CD1c-positive myeloid dendritic cell (primary cell): ENCODE results near the gene FLT3.
A peak's percentile ranks its signal among the peaks of the same experiment; 100 is the strongest.
"Not testable (repeated sequence)": the region's sequence is repeated elsewhere in the genome, so short reads cannot be mapped to it uniquely, and the experiment has no call there.

Experiments
- DNase-seq: peaks from one replicate; pipeline ENCODE4 v3.0.0-alpha.2; 2016; ENCODE audit errors: extremely low spot score

FLT3 gene

DNA sequence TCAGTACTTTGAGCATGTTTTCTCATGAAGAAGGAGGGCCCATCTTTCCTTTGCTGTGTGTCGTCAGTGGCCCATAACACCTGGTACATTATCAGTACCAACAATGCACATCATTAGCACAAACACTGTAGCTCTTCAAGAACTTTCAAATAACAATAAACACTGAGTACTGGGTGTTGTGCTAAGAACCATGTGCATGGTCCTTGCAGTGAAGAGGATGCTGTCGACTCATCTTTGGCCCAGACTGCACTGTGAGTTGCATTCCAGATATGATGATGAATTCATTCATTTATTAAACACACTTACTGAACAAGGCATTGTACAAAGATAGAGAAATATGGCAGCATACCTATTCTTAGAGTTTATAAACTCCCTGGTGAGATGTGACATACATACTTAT is 55.8 kb downstream of the FLT3 start:
- DNase-seq, result no peak

DNA sequence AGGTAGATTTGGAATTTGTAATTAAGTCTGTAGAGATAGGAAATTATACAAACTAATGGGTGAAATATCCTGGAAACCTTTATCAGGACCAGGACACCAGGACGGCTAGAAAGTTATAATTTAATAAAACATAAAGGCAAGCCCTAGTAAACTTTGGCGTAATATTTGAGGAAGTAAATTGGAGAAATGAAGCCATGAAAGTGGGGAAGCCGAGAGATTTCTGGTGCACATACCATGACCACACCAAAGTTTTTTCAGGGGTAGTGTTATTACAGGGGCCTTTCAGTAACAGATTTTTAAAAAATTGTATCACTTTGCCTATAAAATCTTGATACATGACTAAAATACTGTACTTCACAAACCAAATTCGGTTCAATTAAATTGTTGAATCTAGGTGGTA is 57.2 kb downstream of the FLT3 start:
- DNase-seq, result peak; percentile 75

DNA sequence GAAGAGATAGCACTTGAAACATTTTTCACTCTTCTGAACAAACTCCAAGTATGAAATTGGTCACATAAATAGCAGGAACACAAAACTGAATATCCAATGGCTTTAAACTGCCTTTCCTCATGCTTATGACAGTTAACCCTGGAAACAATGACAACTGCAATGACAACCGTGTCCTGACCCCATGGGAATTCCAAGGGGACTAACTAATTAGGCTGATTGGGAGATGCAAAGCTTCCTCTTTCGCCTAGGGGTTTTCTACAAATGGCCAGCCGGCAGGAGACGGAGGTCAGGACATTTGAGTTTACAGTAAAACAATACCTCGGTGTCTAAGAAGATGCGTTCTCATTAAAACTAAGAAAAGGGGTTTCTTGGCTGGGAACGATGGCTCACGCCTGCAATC is 58.9 kb downstream of the FLT3 start:
- DNase-seq, result no peak

DNA sequence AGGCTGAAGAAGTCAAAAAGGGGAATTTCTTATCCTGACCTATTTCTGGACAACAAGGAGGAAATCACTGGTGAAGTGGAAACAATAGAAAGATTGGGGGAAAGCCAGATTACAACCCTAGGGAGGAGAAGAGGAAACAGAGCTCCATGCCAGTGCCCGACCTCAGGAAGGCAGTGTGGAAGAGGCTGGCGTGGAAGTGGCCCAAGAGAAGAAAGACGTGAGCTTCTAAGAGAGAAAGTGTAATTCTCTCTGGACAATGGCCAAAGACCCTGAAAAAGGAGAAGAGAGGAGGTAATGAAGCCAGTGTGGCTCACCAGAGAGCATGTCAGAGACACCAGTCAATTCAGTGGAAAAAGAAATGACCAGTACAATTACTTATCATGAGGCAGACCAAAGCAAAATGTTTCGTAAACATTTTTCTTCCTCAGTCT is 59.3 kb downstream of the FLT3 start:
- peak; percentile 47 for DNase-seq

DNA sequence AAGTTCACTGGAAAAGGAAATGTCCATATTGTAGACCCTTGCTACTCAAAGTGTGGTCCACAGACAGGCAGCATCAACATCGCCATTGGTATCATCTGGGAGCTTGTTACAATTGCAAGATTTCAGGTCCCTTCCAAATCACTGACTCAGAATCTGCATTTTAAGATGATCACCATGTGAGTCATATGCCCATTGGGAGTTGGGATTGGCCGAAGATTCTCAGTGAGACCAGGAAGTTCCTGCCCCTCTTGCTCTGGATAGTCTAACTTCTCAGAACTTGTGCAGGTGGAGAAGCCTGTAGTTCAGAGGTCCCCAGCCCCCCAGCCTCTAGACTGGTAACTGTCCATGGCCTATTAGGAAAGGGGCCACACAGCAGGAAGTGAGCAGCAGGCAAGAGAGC is 63.0 kb downstream of the FLT3 start:
- DNase-seq, result peak; percentile 71

DNA sequence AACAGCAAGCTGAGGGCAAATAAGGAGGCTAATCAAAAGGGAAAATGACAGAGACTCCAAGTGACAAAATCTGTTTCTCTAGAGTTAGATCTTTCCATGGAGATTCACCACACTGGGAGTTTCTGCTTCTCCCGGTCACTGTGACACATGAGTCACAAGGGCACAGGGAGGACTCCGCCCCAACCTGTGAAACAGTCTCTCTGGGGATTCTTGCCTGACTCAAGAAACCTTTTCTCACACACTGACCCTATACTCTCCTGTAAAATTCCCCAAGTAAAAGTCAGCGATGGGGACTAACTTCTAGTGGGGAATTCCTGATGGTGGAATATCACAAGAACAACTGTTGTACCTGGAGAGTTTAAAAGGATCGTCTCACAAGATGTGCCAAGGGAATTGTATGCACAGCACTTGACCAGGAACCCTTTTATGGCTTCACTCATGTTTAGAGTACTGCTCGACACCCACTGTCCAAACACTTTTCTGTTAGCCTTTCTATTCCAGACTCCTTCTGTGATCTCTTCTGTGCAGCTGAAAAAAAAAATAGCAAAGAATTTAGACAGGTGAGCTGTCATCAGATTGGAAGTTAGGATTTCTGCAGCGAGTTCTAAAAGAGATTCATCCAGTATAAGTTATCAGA is 65.1 kb downstream of the FLT3 start:
- DNase-seq, result peak; percentile 47

DNA sequence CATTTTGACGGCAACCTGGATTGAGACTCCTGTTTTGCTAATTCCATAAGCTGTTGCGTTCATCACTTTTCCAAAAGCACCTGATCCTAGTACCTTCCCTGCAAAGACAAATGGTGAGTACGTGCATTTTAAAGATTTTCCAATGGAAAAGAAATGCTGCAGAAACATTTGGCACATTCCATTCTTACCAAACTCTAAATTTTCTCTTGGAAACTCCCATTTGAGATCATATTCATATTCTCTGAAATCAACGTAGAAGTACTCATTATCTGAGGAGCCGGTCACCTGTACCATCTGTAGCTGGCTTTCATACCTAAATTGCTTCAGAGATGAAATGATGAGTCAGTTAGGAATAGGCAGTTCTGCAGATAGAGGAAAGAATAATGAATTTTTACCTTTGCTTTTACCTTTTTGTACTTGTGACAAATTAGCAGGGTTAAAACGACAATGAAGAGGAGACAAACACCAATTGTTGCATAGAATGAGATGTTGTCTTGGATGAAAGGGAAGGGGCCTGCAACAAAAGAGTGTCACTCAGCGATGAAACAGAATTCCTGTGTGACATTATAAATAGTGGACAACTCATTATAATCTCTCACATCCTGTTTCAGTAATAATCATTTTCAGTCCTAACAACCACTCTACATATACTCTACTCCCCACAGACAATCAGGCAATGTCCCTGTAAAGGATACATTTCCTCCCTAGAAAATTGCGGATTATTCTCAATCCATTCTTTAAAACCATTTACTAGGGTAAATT is 66.3 kb downstream of the FLT3 start:
- DNase-seq, result no peak

DNA sequence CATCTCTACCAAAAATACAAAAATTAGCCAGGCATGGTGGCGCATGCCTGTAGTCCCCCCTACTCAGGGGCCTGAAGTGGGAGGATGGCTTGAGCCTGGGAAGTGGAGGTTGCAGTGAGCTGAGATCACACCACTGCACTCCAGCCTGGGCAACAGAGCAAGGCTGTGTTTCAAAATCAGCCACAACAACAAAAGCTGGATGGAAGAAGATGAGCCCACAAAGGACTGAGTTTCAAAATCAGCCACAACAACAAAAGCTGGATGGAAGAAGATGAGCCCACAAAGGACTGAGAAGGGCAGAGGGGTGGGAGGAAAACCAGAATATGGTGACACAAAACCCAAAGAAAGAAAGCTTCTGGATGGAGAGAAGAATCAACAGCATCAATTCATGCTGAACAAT is 67.9 kb downstream of the FLT3 start:
- DNase-seq, result not testable (repeated sequence)

DNA sequence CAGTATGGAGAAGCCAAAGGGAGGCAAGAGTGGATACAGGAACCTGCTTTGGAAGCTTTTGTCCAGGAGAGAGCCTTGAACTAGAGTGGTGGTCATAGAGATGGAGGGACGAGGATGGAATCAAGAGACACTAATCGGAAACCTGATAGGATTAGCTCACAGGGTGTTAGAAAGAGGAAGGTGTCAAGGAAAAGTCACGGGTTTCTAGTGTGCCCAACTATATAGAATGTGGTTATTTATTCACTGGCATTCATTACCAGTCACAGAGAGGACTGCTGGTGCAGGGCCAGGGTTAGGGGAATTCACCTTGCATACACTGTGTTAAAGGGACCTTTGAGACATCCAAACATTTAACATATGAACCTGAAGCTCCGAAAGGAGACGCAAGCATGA is 68.5 kb downstream of the FLT3 start:
- peak; percentile 73 for DNase-seq

DNA sequence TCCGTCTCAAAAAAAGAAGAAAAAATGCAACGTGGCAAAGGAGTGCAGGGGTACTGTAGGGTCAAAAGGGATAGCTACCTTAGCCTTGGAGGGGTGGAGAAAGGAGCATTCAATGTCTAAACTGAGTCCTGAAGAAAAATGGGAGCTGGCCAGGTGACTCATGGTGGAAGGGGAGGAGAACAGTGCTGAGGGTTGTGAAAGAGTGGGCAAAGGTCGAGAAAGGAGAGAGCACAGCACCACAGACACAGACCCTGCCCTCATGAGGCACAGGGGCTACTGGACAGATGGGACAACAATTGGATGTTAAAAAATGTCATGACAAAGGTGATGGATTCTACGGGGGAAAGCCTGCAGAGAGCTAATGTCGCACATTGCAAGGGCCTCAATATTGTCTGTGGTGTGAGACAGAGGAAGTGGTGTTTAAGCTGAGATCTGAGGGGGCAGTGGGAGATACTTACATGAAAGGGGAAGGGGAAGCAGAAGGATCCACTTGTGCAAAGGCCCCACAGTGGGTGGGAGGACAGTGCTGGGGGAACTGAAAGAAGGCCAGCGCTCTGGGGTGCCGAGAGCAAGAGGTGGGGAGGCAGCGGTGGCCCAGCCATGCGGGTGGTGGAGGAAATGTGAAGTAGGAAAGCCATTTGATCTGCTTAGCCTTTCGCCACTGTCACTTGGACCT is 69.0 kb downstream of the FLT3 start:
- DNase-seq, result peak; percentile 94

DNA sequence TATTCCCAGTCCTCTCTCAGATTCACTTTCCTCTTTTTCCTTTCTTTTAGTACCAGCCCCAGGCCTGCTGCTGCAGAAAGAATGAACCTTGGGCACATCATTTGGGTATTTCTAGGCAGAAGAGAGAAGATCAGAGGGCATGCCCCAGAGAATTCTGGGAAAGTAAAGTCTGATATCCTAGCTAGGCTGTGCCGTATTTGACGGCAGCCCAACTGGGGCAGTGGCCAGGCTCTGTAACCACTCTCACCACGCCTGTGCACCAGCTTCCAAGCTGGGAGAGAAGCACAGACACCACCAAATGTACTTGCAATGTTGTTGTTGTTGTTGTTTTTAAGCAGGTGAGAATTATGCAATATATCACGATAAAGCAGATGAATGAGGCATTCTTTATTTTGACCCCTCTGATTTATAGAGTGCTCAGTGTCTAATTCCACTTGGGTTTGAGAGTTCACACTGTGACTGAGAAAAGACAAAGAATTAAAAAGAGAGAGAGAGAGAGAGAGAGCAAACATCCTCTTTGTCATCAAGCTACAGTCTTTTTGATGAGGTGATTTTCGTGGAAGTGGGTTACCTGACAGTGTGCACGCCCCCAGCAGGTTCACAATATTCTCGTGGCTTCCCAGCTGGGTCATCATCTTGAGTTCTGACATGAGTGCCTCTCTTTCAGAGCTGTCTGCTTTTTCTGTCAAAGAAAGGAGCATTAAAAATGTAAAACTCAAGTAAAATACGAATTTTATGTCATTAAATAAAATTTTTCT is 72.6 kb downstream of the FLT3 start:
- DNase-seq, result no peak

DNA sequence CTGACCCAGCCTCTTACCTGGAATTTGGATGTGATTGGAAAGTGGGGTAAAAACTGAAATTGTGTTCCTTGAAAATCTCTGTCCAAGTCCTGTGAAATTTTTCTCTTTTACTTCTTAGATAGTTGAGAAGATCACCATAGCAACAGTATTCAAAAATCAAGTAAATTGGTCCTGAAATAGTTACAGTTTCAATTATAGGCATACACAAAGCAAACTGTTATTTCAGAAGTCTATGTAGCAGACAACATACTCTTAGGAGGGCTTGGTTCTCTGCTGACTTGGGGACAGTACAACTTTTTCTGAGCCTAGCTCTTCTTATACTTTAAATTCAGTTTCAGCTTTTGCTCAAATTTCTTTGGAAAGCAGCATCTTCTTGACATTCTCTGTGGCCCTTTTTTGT is 73.3 kb downstream of the FLT3 start:
- no peak for DNase-seq

DNA sequence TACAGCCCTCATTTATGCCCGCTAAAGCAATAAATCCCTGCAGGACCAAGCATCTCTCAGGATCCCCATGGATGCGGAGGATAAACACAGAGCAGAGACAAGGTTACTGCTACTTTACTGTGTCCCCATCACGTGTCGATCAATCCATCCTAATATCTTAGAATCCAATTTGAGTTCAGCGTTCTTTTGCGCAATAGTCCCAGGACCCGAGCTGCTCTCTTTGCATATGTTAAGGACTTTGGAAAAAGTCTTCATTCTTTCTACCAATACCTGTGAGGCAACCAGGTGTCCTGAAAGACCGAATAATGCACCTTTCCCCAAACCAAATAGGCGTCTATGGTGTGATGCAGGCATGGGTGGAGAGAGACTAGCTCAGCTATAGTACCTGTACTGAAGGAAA is 73.9 kb downstream of the FLT3 start:
- DNase-seq, result no peak

DNA sequence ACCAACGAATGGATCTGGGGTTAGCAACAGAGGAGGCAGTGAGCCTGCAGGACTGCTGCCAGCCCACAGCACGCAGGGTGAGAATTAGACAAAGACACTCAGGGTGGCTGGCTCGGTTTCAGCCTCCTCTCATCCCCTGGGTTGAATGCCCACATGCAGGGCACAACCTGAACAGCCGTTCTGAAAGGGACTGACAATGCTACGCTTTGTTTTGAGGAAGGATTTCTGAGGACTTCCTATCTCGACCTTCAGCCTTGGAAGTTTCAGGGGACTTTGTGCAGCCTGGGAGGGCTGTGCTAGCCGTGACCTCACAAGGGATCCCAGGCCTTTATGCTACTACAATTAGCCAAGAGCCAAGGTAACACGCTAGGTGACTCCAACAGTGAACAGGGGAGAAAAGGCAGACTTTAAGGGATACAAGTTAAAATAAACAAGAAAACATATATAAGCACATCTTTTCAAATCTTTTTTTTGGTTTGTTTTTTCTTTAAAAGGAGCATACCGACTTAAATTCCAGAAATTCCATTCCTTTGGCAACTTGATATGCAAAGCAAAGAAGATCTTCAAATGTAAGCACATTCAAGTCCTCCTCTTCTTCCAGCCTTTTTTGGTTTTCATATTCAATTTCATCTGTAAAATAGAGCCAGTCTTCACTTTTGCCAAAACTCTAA is 77.4 kb downstream of the FLT3 start:
- DNase-seq, result no peak

DNA sequence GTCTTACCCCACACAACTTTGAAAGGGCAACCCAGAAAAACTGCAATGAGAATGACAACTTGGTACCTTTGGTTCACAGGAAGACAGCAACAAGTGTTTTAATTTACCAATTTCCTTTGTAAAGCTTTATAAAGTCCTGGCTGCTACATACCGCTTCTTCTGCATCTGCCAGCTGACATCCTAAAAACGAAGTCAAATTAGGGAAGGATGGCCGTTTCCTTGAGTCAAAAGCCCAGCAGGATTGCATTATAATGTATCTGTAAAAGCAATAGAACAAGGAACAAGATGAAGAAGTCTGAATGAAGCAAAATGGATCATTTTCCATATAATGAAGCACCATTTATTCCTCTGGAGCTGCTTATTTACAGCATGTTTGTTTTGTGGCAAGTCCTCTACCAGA is 86.1 kb downstream of the FLT3 start:
- DNase-seq, result peak; percentile 36

DNA sequence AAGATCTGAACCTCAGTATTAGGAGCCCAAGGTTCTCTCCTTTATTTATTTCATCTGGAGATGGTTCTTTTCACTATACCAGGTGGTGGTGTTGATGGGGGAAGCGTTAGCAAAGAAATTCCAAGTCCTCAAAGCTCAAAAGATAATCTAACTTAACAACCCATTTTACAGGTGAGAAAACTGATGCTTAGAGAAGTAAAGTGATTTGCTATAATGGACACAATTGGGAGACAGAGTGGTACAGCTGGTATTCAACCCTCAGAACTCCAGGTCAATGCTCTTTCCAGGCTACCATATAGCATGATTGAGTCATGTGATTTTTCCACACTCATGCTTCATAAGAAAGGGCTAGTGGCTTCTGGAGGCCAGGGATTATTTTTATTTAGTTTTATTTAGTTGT is 86.9 kb downstream of the FLT3 start:
- no peak for DNase-seq

DNA sequence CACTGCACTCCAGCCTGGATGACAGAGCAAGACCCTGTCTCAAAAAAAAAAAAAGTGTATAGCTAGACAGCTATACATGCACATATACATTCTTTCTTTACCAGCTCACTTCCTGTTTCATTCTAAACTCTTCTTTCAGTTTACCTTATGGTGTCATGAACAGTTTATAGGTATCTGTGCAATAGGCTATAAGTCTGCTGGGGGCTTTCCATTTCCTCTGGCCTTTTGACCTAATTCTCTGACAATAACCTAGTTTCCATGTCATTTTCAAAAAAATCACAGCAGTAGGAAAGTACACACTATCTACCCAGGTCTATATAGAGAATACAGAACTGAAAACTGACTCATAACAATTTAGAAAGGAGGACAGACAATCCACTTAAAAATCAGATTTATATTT is 87.5 kb downstream of the FLT3 start:
- peak; percentile 55 for DNase-seq

DNA sequence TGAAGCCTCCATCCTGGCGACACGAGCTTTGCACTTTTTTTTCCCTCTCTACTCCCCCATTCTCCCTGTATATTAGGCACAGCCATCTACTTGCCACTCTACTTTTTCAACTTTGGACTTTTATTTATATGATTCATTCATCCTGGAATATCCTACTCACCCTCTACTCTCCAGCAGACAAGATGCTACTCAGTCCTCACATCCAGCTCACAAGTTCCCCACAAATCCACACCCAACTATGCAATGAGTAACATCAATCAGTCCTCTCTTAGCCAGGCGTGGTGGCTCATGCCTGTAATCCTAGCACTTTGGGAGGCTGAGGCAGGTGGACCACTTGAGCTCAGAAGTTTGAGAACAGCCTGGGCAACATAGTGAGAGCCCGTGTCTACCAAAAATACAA is 88.0 kb downstream of the FLT3 start:
- DNase-seq, result no peak

DNA sequence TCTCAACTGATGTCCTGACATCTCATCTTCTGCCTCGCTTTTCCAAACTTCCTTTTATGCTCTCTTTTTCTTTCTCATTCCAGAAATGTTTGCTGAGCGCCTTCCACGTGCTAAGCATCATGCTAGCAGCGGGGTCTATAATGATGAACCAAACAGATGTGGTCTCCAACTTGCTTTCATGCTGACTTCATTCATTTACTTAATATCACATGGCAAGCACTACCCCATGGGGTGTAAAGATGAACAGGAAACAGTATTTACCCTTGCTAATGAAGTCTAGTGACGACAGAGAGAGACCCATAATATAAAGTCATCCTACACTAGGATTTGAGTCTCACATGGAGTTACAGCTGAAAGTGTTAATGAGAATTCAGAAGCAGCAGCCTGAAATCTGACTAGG is 90.3 kb downstream of the FLT3 start:
- no peak for DNase-seq

DNA sequence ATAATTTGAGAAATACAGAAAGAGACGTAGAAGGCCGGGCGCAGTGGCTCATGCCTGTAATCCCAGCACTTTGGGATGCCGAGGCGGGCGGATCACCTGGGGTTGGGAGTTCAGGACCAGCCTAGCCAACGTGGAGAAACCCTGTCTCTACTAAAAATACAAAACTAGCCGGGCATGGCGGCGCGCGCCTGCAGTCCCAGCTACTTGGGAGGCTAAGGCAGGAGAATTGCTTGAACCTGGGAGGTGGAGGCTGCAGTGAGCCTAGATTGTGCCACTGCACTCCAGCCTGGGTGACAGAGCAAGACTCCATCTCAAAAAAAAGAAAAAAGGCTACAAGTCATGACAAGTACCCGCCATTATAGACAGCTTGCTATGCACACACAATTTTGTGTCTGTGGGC is 95.4 kb downstream of the FLT3 start:
- DNase-seq, result not testable (repeated sequence)

DNA sequence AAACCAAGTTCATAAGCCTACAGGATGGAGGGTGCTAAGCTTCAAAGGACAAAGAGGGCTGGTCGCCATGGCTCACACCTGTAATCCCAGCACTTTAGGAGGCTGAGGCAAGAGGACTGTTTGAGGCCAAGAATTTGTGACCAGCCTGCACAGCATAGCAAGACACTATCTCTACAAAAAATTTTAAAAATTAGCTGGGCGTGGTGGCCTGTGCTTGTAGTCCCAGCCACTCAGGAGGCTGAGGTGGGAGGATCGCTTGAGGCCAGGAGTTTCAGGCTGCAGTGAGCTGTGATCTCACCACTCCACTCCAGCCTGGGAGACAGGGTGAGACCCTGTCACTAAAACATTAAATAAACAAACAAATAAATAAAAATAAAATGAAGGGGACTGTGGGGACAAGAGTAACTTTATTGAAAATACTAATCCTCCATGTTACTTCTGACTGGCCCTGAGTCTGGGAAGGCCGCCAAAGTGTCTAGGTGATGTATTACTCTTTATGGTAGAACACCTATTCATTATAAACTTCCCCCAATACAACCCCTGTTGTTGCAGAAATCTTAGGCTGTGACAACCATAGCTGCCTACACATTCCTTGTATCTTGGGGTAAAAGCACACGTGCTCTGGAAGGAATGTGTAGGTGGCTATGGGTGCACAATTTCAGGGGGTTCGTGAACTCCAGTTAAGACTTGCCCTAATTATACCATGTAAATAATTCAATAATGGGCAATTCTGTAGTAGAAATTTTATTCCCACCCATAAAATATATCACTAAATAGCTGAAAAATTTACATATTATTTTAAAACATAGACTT is 97.3 kb downstream of the FLT3 start:
- no peak for DNase-seq
